H9 (cell line): ENCODE measurements around the gene OR1M1. TPM values are rescaled to one million over a fixed set of nuclear protein-coding genes. Genes with fewer than 3 reads are reported as not detected.

ENCODE experiments used
- DNase-seq: peaks from one replicate; pipeline ENCODE4 v3.0.0-alpha.2; 2017
- H2AFZ ChIP-seq: one replicate; pipeline ENCODE4 v1.6.1; 2013; ENCODE audit warnings: mild to moderate bottlenecking, low read length, control low read depth, moderate library complexity
- H2AK5ac ChIP-seq: 2 replicates; pipeline ENCODE4 v1.6.1; 2013; ENCODE audit warnings: low read length, control low read depth, mixed read lengths; ENCODE audit not compliant: insufficient read length
- H2BK120ac ChIP-seq: one replicate; pipeline ENCODE4 v1.6.1; 2013; ENCODE audit warnings: low read depth, mild to moderate bottlenecking, low read length, control low read depth, inconsistent platforms; ENCODE audit not compliant: poor library complexity, severe bottlenecking
- H2BK12ac ChIP-seq: 2 replicates; pipeline ENCODE4 v1.6.1; 2013; ENCODE audit warnings: low read length, control low read depth, mixed read lengths, low read depth; ENCODE audit not compliant: insufficient read length
- H2BK15ac ChIP-seq: 2 replicates; pipeline ENCODE4 v1.6.1; 2013; ENCODE audit warnings: low read depth, low read length, control low read depth
- H2BK20ac ChIP-seq: one replicate; pipeline ENCODE4 v1.6.1; 2013; ENCODE audit warnings: low read depth, mild to moderate bottlenecking, low read length, control low read depth, inconsistent platforms; ENCODE audit not compliant: poor library complexity, severe bottlenecking
- H2BK5ac ChIP-seq: 2 replicates; pipeline ENCODE4 v1.6.1; 2013; ENCODE audit warnings: low read length, control low read depth, mixed read lengths; ENCODE audit not compliant: insufficient read length
- H3K14ac ChIP-seq: 2 replicates; pipeline ENCODE4 v1.6.1; 2013; ENCODE audit warnings: low read length, control low read depth; ENCODE audit not compliant: insufficient read depth
- H3K18ac ChIP-seq: 2 replicates; pipeline ENCODE4 v1.6.1; 2013; ENCODE audit warnings: low read depth, mild to moderate bottlenecking, mixed read lengths, low read length, control low read depth; ENCODE audit not compliant: insufficient read length
- H3K23ac ChIP-seq: 2 replicates; pipeline ENCODE4 v1.6.1; 2013; ENCODE audit warnings: low read length, control low read depth, mixed read lengths, low read depth; ENCODE audit not compliant: insufficient read length
- H3K23me2 ChIP-seq: 2 replicates; pipeline ENCODE4 v1.6.1; 2013; ENCODE audit warnings: low read depth, mild to moderate bottlenecking, mixed read lengths, low read length, control low read depth; ENCODE audit not compliant: insufficient read length, poor library complexity, severe bottlenecking
- H3K27ac ChIP-seq: 2 replicates; pipeline ENCODE4 v1.5.1; 2013; ENCODE audit warnings: low read length, control low read depth, mixed read lengths, low read depth; ENCODE audit not compliant: insufficient read length
- H3K27me3 ChIP-seq: 2 replicates; pipeline ENCODE4 v1.6.1; 2013; ENCODE audit warnings: low read length, control low read depth, inconsistent platforms; ENCODE audit not compliant: insufficient read depth
- H3K4ac ChIP-seq: 2 replicates; pipeline ENCODE4 v1.6.1; 2013; ENCODE audit warnings: low read depth, mild to moderate bottlenecking, control low read depth, inconsistent platforms, low read length, moderate library complexity
- H3K4me1 ChIP-seq: 2 replicates; pipeline ENCODE4 v1.6.1; 2013; ENCODE audit warnings: low read length, control low read depth, inconsistent platforms; ENCODE audit not compliant: insufficient read depth
- H3K4me2 ChIP-seq: 2 replicates; pipeline ENCODE4 v1.6.1; 2013; ENCODE audit warnings: low read length, control low read depth, mixed read lengths; ENCODE audit not compliant: insufficient read length, insufficient read depth
- H3K56ac ChIP-seq: 2 replicates; pipeline ENCODE4 v1.6.1; 2013; ENCODE audit warnings: low read depth, mild to moderate bottlenecking, mixed read lengths, low read length, control low read depth; ENCODE audit not compliant: insufficient read length
- H3K79me1 ChIP-seq: 2 replicates; pipeline ENCODE4 v1.6.1; 2013; ENCODE audit warnings: low read depth, mild to moderate bottlenecking, moderate library complexity, low read length, control low read depth, inconsistent platforms; ENCODE audit not compliant: insufficient read depth, poor library complexity, severe bottlenecking
- H3K79me2 ChIP-seq: 2 replicates; pipeline ENCODE4 v1.6.1; 2013; ENCODE audit warnings: low read length, control low read depth, inconsistent platforms; ENCODE audit not compliant: insufficient read depth
- H3K9ac ChIP-seq: 2 replicates; pipeline ENCODE4 v1.6.1; 2013; ENCODE audit warnings: low read length, control low read depth, mixed read lengths; ENCODE audit not compliant: insufficient read length; ENCODE audit errors: extremely low read depth
- H3K9me3 ChIP-seq: one replicate; pipeline ENCODE4 v1.6.1; 2013; ENCODE audit warnings: low read depth, low read length, inconsistent platforms; ENCODE audit not compliant: control insufficient read depth
- H3T11ph ChIP-seq: one replicate; pipeline ENCODE4 v1.6.1; 2013; ENCODE audit warnings: mild to moderate bottlenecking, low read length, control low read depth, inconsistent platforms
- H4K20me1 ChIP-seq: one replicate; pipeline ENCODE4 v1.6.1; 2013; ENCODE audit not compliant: control insufficient read depth, insufficient read length, insufficient read depth
- H4K5ac ChIP-seq: 2 replicates; pipeline ENCODE4 v1.6.1; 2013; ENCODE audit warnings: low read depth, mild to moderate bottlenecking, mixed read lengths, low read length, control low read depth; ENCODE audit not compliant: insufficient read length
- H4K8ac ChIP-seq: replicated peaks from 2 replicates; pipeline ENCODE4 v1.6.1; 2013; ENCODE audit warnings: low read length, control low read depth, mixed read lengths, low read depth; ENCODE audit not compliant: insufficient read length
- H4K91ac ChIP-seq: 2 replicates; pipeline ENCODE4 v1.6.1; 2013; ENCODE audit warnings: low read depth, mild to moderate bottlenecking, moderate library complexity, mixed read lengths, low read length, control low read depth; ENCODE audit not compliant: insufficient read length
- H3K27ac Mint-ChIP-seq, 3 experiments: 2 replicates in 2 of 3; 3 replicates in 1 of 3; pipeline ENCODE4 v1.8.0; 2020 to 2021; ENCODE audit warnings: mixed read lengths in 3 of 3, mild to moderate bottlenecking in 1 of 3, moderate library complexity in 1 of 3
- H3K27me3 Mint-ChIP-seq: 2 replicates; pipeline ENCODE4 v1.8.0; 2021; ENCODE audit warnings: low read depth, mild to moderate bottlenecking, moderate library complexity, mixed read lengths
- H3K36me3 Mint-ChIP-seq, 3 experiments: 2 replicates in 2 of 3; 3 replicates in 1 of 3; pipeline ENCODE4 v1.8.0; 2020 to 2021; ENCODE audit warnings: low read depth in 3 of 3, mixed read lengths in 3 of 3; ENCODE audit not compliant: insufficient read depth in 1 of 3
- H3K4me1 Mint-ChIP-seq, 2 experiments: 2 replicates each; pipeline ENCODE4 v1.8.0; 2020; ENCODE audit warnings: mixed read lengths in 2 of 2
- H3K4me3 Mint-ChIP-seq, 2 experiments: 2 replicates in 1 of 2; 3 replicates in 1 of 2; pipeline ENCODE4 v1.8.0; 2020 to 2021; ENCODE audit warnings: mild to moderate bottlenecking in 2 of 2, mixed read lengths in 2 of 2, moderate library complexity in 1 of 2
- H3K9me3 Mint-ChIP-seq, 2 experiments: 2 replicates in 1 of 2; 3 replicates in 1 of 2; pipeline ENCODE4 v1.8.0; 2020; ENCODE audit warnings: mild to moderate bottlenecking in 2 of 2, mixed read lengths in 2 of 2, moderate library complexity in 1 of 2
- WGBS: extraction: QIAGEN DNeasy Blood & Tissue Kit; methylation state at CpG from one replicate; pipeline ENCODE4 v1.1.7; 2013; ENCODE audit warnings: missing lambda C conversion rate, low lambda C conversion rate, mixed read lengths; ENCODE audit not compliant: insufficient read length; ENCODE audit errors: extremely low coverage; 5-methylcytosine and 5-hydroxymethylcytosine counted together
- total RNA-seq: library from RNA; stranded (reverse); gene quantifications from 2 replicates; pipeline ENCODE4 v1.2.1, GENCODE V29; 2021
- TF ChIP-seq, protein P1 (sequence below): fragments of 200-600 bp; sonication (generic); conservative IDR thresholded peaks from 3 replicates; pipeline ENCODE4 v1.8.0; 2021; ENCODE audit warnings: antibody characterized with exemption, mild to moderate bottlenecking

Gene OR1M1
- total RNA-seq, 1 experiment from 2014 or later, result not detected

DNA sequence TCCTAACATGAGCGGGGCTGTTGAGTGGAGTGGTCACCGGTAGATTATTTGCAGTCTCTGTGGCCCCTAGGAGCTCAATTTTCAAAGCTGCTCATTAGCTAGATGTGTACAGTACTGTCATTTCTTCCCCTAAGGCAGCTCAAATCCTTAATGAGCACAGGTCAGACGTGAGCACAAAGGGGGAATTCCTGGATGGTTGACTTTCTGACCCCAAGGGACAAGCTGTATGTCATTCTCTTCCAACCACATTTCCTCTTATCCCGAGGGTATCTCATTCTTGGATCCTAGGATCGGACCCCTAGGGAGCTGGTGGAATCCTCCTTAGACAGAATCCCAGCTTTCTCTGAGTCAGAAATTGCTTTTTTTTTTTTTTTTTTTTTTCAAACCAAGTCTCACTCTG is 45.6 kb downstream of the OR1M1 start:
- H4K20me1 ChIP-seq, result no peaks in the 10 kb centered on the region
- H2BK12ac ChIP-seq, result no peak overlapping the region
- no peaks in the 10 kb centered on the region for H3K79me2 ChIP-seq
- TF ChIP-seq, protein P1, sequence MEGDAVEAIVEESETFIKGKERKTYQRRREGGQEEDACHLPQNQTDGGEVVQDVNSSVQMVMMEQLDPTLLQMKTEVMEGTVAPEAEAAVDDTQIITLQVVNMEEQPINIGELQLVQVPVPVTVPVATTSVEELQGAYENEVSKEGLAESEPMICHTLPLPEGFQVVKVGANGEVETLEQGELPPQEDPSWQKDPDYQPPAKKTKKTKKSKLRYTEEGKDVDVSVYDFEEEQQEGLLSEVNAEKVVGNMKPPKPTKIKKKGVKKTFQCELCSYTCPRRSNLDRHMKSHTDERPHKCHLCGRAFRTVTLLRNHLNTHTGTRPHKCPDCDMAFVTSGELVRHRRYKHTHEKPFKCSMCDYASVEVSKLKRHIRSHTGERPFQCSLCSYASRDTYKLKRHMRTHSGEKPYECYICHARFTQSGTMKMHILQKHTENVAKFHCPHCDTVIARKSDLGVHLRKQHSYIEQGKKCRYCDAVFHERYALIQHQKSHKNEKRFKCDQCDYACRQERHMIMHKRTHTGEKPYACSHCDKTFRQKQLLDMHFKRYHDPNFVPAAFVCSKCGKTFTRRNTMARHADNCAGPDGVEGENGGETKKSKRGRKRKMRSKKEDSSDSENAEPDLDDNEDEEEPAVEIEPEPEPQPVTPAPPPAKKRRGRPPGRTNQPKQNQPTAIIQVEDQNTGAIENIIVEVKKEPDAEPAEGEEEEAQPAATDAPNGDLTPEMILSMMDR, result no peak
- H3K27ac ChIP-seq, result no peak overlapping the region
- H3K9me3 Mint-ChIP-seq, result peaks cover 43 to 48% of the 10 kb centered on the region in 2 experiments
- H4K91ac ChIP-seq, result no peak overlapping the region
- WGBS, result no CpG with 5 or more reads among the region's 5 CpGs
- no peak overlapping the region for H2BK5ac ChIP-seq
- no peak for DNase-seq
- H3K4me1 ChIP-seq, result no peaks in the 10 kb centered on the region
- no peak overlapping the region for H3K14ac ChIP-seq
- no peaks in the 10 kb centered on the region; a peak in 2 of 7 replicates for H3K36me3 Mint-ChIP-seq
- H4K5ac ChIP-seq, result no peak overlapping the region
- H3K23me2 ChIP-seq, result no peaks in the 10 kb centered on the region
- no peak overlapping the region for H2BK15ac ChIP-seq
- H2BK120ac ChIP-seq, result no peak overlapping the region
- H2AK5ac ChIP-seq, result no peak overlapping the region
- no peak overlapping the region for H3K56ac ChIP-seq
- H3K27me3 Mint-ChIP-seq, result peaks cover 11% of the 10 kb centered on the region
- H4K8ac ChIP-seq, result no peak overlapping the region
- no peak overlapping the region for H3K4me2 ChIP-seq
- no peak overlapping the region for H2AFZ ChIP-seq
- no peak overlapping the region for H3T11ph ChIP-seq
- no peaks in the 10 kb centered on the region for H3K4me1 Mint-ChIP-seq
- no peak overlapping the region for H3K23ac ChIP-seq
- H2BK20ac ChIP-seq, result no peak overlapping the region
- H3K4me3 Mint-ChIP-seq, result no peak overlapping the region
- H3K9ac ChIP-seq, result no peak overlapping the region
- no peaks in the 10 kb centered on the region for H3K9me3 ChIP-seq
- H3K18ac ChIP-seq, result no peak overlapping the region
- no peak overlapping the region for H3K4ac ChIP-seq
- no peaks in the 10 kb centered on the region for H3K27me3 ChIP-seq
- no peak overlapping the region for H3K27ac Mint-ChIP-seq
- H3K79me1 ChIP-seq, result no peaks in the 10 kb centered on the region
